Esophagus squamous epithelium (tissue), 5 donors: ENCODE data around the gene COL16A1. TPM values are rescaled to one million over a fixed set of nuclear protein-coding genes. Genes with fewer than 3 reads are reported as not detected.

Experiments used
- DNase-seq: peaks from one replicate; lab custom pipeline; 2025; lab: John Stamatoyannopoulos, UW
- H3K27ac ChIP-seq, 4 donors: fragments of 200-600 bp; sonication (generic); one replicate each; pipeline ENCODE4 v1.5.1; 2016 to 2019; ENCODE audit warnings: mild to moderate bottlenecking in 1 of 4
- H3K27me3 ChIP-seq, 4 donors: fragments of 200-600 bp; sonication (generic); 1 replicate in 3 of 4; 2 replicates in 1 of 4; pipeline versions ENCODE4 v1.5.1 to v1.6.0; 2017 to 2021; ENCODE audit warnings: antibody characterized with exemption in 1 of 4
- H3K36me3 ChIP-seq, 3 donors: fragments of 200-600 bp; sonication (generic); one replicate each; pipeline ENCODE4 v1.5.1; 2016 to 2019
- H3K4me1 ChIP-seq, 3 donors: fragments of 200-600 bp; sonication (generic); one replicate each; pipeline ENCODE4 v1.5.1; 2017 to 2019
- H3K4me3 ChIP-seq, 4 donors: fragments of 200-600 bp; sonication (generic); 1 replicate in 3 of 4; 2 replicates in 1 of 4; pipeline ENCODE4 v1.5.1; 2016 to 2019; ENCODE audit warnings: mild to moderate bottlenecking in 2 of 4, moderate library complexity in 1 of 4
- H3K9me3 ChIP-seq, 3 donors: fragments of 200-600 bp; sonication (generic); one replicate each; pipeline ENCODE4 v1.5.1; 2016 to 2019
- POLR2A ChIP-seq, 4 donors: fragments of 450-650 bp; IDR thresholded peaks; one replicate each; pipeline ENCODE4 v1.6.1; 2017; ENCODE audit warnings: antibody characterized with exemption in 4 of 4, mild to moderate bottlenecking in 4 of 4, moderate library complexity in 3 of 4
- WGBS, 2 donors: methylation state at CpG; one replicate each; pipeline ENCODE4 v1.1.5; 2018; 5-methylcytosine and 5-hydroxymethylcytosine counted together
- intact Hi-C: fragments of 100-400 bp; cut with DNase I; formaldehyde crosslinking; loops from one replicate; pipeline ENCODE4 v1.15.0; 2022
- total RNA-seq, 4 donors: library from RNA; depleted of rRNA; stranded (reverse); fragments of >200 nt; gene quantifications; one replicate each; pipeline ENCODE4 v1.1.0, GENCODE V29; 2016
- TF ChIP-seq, protein P1 (sequence below), 6 experiments: fragments of 450-650 bp in 4 of 6; fragments of 200-600 bp in 2 of 6; sonication (generic) in 2 of 6; IDR thresholded peaks; one replicate each; pipeline ENCODE4 v1.5.1; 2016 to 2019; ENCODE audit warnings: antibody characterized with exemption in 6 of 6, mild to moderate bottlenecking in 4 of 6, moderate library complexity in 4 of 6
- donor health status: DM: yes; HTN: yes; CAD: no.

The COL16A1 gene
- total RNA-seq, 4 donors from 2014 or later, result 8.8 to 35.5 (median 16.4) TPM

DNA sequence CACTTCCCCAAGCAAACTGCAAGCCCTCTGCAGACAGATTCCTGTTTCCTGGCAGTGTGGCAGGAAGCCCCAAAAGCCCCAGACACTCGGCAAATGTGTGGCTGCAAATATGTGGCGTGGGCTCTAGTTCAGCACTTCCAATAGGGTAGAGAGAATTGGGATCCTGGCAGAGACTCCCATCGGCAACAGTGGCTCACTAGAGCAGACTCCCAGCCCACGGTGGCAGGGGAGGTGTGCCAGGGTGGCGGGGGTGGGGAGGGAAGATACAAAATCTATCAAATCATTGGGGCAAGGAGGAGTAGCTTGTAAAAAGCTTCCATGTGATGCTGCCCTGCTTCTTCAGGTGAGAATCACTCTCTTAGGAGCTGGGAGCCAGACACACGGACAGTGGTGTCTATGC, 25.9 kb downstream of the COL16A1 start:
- Histone ChIP-seq H3K27me3 (no peaks in the 10 kb centered on the region), H3K27ac (no peak overlapping the region), H3K4me3 (no peak overlapping the region), H3K9me3 (no peaks in the 10 kb centered on the region), H3K36me3 (peaks cover 0 to 27% (median 0%) of the 10 kb centered on the region in 3 donors), H3K4me1 (peaks cover 0 to 12% (median 0%) of the 10 kb centered on the region in 3 donors)
- intact Hi-C loops, result no loop called here
- 60 to 83% methylated on average over 1 to 3 of the region's 6 CpGs for WGBS, 2 donors
- no peak for TF ChIP-seq POLR2A (IDR thresholded peaks at IDR 0.05)
- TF ChIP-seq, protein P1, sequence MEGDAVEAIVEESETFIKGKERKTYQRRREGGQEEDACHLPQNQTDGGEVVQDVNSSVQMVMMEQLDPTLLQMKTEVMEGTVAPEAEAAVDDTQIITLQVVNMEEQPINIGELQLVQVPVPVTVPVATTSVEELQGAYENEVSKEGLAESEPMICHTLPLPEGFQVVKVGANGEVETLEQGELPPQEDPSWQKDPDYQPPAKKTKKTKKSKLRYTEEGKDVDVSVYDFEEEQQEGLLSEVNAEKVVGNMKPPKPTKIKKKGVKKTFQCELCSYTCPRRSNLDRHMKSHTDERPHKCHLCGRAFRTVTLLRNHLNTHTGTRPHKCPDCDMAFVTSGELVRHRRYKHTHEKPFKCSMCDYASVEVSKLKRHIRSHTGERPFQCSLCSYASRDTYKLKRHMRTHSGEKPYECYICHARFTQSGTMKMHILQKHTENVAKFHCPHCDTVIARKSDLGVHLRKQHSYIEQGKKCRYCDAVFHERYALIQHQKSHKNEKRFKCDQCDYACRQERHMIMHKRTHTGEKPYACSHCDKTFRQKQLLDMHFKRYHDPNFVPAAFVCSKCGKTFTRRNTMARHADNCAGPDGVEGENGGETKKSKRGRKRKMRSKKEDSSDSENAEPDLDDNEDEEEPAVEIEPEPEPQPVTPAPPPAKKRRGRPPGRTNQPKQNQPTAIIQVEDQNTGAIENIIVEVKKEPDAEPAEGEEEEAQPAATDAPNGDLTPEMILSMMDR (IDR thresholded peaks at IDR 0.05), result no peak
- DNase-seq, result no peak

DNA sequence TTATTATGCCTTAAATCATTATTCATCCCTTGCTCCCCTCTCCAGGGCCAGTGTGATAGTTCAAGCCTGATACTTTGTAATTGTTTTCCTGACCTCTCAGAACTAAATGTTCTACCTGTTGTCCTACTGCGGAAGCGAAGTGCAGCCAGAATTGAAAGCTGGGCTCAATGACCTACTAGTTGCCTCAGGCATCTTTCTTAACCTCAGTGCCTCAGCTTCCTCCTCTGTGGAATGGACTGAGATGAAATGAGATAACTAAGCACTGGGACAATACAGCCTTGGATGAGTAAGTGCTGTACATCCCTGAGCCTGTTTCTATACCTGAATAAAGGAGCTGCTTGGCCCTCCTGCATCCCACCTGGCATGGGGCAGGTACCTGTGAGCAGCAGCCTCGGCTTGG, 26.4 kb downstream of the COL16A1 start:
- intact Hi-C loops, result no loop called here
- Histone ChIP-seq H3K4me3 (no peak overlapping the region), H3K36me3 (peaks cover 0 to 21% (median 0%) of the 10 kb centered on the region in 3 donors), H3K4me1 (peaks cover 0 to 16% (median 0%) of the 10 kb centered on the region in 3 donors), H3K9me3 (no peaks in the 10 kb centered on the region), H3K27me3 (no peaks in the 10 kb centered on the region), H3K27ac (no peak overlapping the region)
- no peak for DNase-seq
- no peak for TF ChIP-seq POLR2A (IDR thresholded peaks at IDR 0.05)
- TF ChIP-seq, protein P1 (IDR thresholded peaks at IDR 0.05), result no peak
- whole genome bisulfite sequencing, 2 donors, result 50 to 83% methylated on average over 1 to 2 of the region's 3 CpGs

DNA sequence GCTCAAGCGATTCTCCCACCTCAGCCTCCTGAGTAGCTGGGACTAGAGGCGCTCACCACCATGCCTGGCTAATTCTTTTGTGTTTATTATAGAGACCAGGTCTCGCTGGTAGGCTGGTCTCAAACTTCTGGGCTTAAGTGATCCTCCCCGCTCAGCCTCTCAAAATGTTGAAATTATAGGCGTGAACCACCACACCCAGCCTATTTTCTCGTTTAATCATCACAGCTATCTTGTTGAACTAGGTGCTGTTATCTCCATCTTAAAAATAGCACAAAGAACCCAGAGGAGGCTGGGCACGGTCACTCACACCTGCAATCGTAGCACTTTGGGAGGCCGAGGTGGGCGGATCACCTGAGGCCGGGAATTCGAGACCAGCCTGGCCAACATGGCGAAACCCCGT, 28.1 kb downstream of the COL16A1 start:
- intact Hi-C loops, result no loop called here
- WGBS, 2 donors, result 85 to 87% methylated on average over 12 to 14 of the region's 14 CpGs
- H3K36me3 ChIP-seq, result peaks cover 0 to 17% (median 0%) of the 10 kb centered on the region in 3 donors
- H3K4me3 ChIP-seq, result no peak overlapping the region
- DNase-seq, result no peak
- H3K9me3 ChIP-seq, result no peaks in the 10 kb centered on the region
- no peak overlapping the region for H3K27ac ChIP-seq
- no peaks in the 10 kb centered on the region for H3K27me3 ChIP-seq
- peaks cover under 1 to 23% (median 4%) of the 10 kb centered on the region in 3 donors for H3K4me1 ChIP-seq
- TF ChIP-seq POLR2A (IDR thresholded peaks at IDR 0.05), result no peak
- TF ChIP-seq, protein P1 (IDR thresholded peaks at IDR 0.05), result no peak

DNA sequence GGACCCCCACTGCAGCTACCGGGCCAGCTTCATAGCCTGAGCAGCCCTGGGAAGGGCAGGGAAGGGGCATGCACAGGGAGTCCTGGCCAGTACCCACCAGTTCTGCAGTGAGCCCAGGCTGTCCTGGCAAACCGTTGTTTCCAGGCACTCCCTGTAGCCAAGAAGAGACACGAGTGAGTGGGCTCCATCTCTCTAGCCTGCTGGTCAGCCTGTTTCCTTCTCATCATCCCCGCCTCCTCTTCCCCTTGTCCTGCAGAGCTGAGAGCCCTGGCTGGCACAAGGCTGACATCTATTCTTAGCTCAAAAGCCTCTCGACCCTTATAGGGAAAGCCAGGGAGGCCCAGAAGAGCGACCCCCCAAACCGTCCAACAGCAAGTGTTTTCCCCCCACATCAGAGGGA, 28.7 kb downstream of the COL16A1 start:
- Histone ChIP-seq H3K9me3 (no peaks in the 10 kb centered on the region), H3K36me3 (peaks cover 0 to 11% (median 0%) of the 10 kb centered on the region in 3 donors), H3K27ac (no peak overlapping the region), H3K27me3 (no peaks in the 10 kb centered on the region), H3K4me1 (peaks cover 7 to 29% (median 10%) of the 10 kb centered on the region in 3 donors), H3K4me3 (no peak overlapping the region)
- WGBS, 2 donors, result 66 to 81% methylated on average over 4 to 6 of the region's 7 CpGs
- DNase-seq, result no peak
- intact Hi-C loops, result no loop called here
- TF ChIP-seq, protein P1 (IDR thresholded peaks at IDR 0.05), result no peak

- 67% methylated on average over 2 of the region's 8 CpGs; no CpG with 5 or more reads in 1 of the 2 donors for WGBS, 2 donors
- TF ChIP-seq, protein P1 (IDR thresholded peaks at IDR 0.05), result no peak
- TF ChIP-seq POLR2A (IDR thresholded peaks at IDR 0.05), result no peak
- Histone ChIP-seq H3K4me1 (peaks cover 12 to 34% (median 15%) of the 10 kb centered on the region in 3 donors), H3K4me3 (no peak overlapping the region), H3K36me3 (peaks cover 0 to 6% (median 0%) of the 10 kb centered on the region in 3 donors), H3K27me3 (no peaks in the 10 kb centered on the region), H3K9me3 (no peaks in the 10 kb centered on the region), H3K27ac (peak overlapping the region in 1 of 4 donors; percentile 10)
- intact Hi-C loops, result no loop called here
- no peak for DNase-seq
Observed at GRCh38 chr1:31674626-31675025, 29.2 kb downstream of the COL16A1 start.
